HEK293 (cell line): ENCODE data around the gene ARSB.

Source experiments
- CTCF ChIA-PET: fragments of 350-600 bp; formaldehyde crosslinking; extraction: SDS; loops from one replicate; lab custom pipeline; 2021; ENCODE audit warnings: antibody characterized with exemption; lab: Yijun Ruan, JAX
- POLR2A ChIA-PET: fragments of 300-600 bp; formaldehyde crosslinking; extraction: SDS; loops from one replicate; lab custom pipeline; 2020; ENCODE audit warnings: antibody characterized with exemption, inconsistent platforms; lab: Yijun Ruan, JAX
- H3K27ac ChIP-seq: fragments of 200-500 bp; sonication (Bioruptor generic); 2 replicates; pipeline ENCODE4 v1.5.1; 2014; ENCODE audit warnings: low read depth, low read length, control low read depth, inconsistent platforms; ENCODE audit errors: extremely low read depth
- H3K36me3 ChIP-seq, 2 experiments: fragments of 200-500 bp in 1 of 2; sonication (Bioruptor generic) in 1 of 2; 1 replicate in 1 of 2; 2 replicates in 1 of 2; pipeline ENCODE4 v1.5.1; 2014 to 2017; ENCODE audit warnings: inconsistent platforms in 2 of 2, low read length in 2 of 2; ENCODE audit not compliant: control insufficient read depth in 2 of 2, insufficient read depth in 1 of 2
- H3K4me1 ChIP-seq: fragments of 200-500 bp; sonication (Bioruptor generic); 2 replicates; pipeline ENCODE4 v1.5.1; 2014; ENCODE audit warnings: mild to moderate bottlenecking, low read length, inconsistent platforms; ENCODE audit not compliant: control insufficient read depth, insufficient read depth
- H3K4me3 ChIP-seq: 2 replicates; pipeline ENCODE4 v1.5.1; 2011; ENCODE audit warnings: low read depth, mild to moderate bottlenecking, control low read depth, low read length, moderate library complexity
- H3K9me3 ChIP-seq: fragments of 200-500 bp; sonication (Bioruptor generic); 2 replicates; pipeline ENCODE4 v1.5.1; 2014; ENCODE audit warnings: low read depth, low read length, inconsistent platforms; ENCODE audit not compliant: control insufficient read depth, insufficient read depth
- EGR2 ChIP-seq: fragments of 450-650 bp; formaldehyde crosslinking; IDR thresholded peaks from 2 replicates; pipeline ENCODE4 v1.5.1; 2016; ENCODE audit warnings: low read depth, missing biosample characterization, missing genetic modification characterization
- KLF10 ChIP-seq: fragments of 450-650 bp; IDR thresholded peaks from 2 replicates; pipeline ENCODE4 v1.5.1; 2018; ENCODE audit warnings: missing biosample characterization, mild to moderate bottlenecking, missing genetic modification characterization
- KLF9 ChIP-seq: fragments of 450-650 bp; formaldehyde crosslinking; IDR thresholded peaks from 2 replicates; pipeline ENCODE4 v1.5.1; 2016; ENCODE audit warnings: missing biosample characterization, missing genetic modification characterization, low read depth
- SP3 ChIP-seq: fragments of 450-650 bp; formaldehyde crosslinking; IDR thresholded peaks from 2 replicates; pipeline ENCODE4 v1.5.1; 2016; ENCODE audit warnings: missing biosample characterization, missing genetic modification characterization
- ZFHX2 ChIP-seq: fragments of 450-650 bp; formaldehyde crosslinking; conservative IDR thresholded peaks from 2 replicates; pipeline ENCODE4 v1.5.1; 2016; ENCODE audit warnings: missing biosample characterization, missing genetic modification characterization
- ZNF169 ChIP-seq: fragments of 450-650 bp; formaldehyde crosslinking; IDR thresholded peaks from 2 replicates; pipeline ENCODE4 v1.5.1; 2016; ENCODE audit warnings: missing biosample characterization, missing genetic modification characterization
- ZNF175 ChIP-seq: fragments of 450-650 bp; formaldehyde crosslinking; IDR thresholded peaks from 2 replicates; pipeline ENCODE4 v1.5.1; 2016; ENCODE audit warnings: missing biosample characterization, missing genetic modification characterization
- ZNF26 ChIP-seq: fragments of 450-650 bp; formaldehyde crosslinking; IDR thresholded peaks from 2 replicates; pipeline ENCODE4 v1.5.1; 2016; ENCODE audit warnings: missing biosample characterization, missing genetic modification characterization
- ZNF280D ChIP-seq: fragments of 450-650 bp; formaldehyde crosslinking; IDR thresholded peaks from 2 replicates; pipeline ENCODE4 v1.5.1; 2016; ENCODE audit warnings: missing biosample characterization, missing genetic modification characterization
- ZNF324 ChIP-seq: fragments of 450-650 bp; formaldehyde crosslinking; IDR thresholded peaks from 2 replicates; pipeline ENCODE4 v1.5.1; 2016; ENCODE audit warnings: missing biosample characterization, missing genetic modification characterization
- ZNF488 ChIP-seq: fragments of 450-650 bp; formaldehyde crosslinking; IDR thresholded peaks from 2 replicates; pipeline ENCODE4 v1.5.1; 2016; ENCODE audit warnings: missing biosample characterization, missing genetic modification characterization
- ZNF549 ChIP-seq: fragments of 450-650 bp; IDR thresholded peaks from 2 replicates; pipeline ENCODE4 v1.5.1; 2018; ENCODE audit warnings: missing biosample characterization, missing genetic modification characterization, mild to moderate bottlenecking, inconsistent platforms, moderate library complexity
- ZNF610 ChIP-seq: fragments of 450-650 bp; formaldehyde crosslinking; IDR thresholded peaks from 2 replicates; pipeline ENCODE4 v1.5.1; 2016; ENCODE audit warnings: missing biosample characterization, missing genetic modification characterization, borderline replicate concordance
- ZSCAN5A ChIP-seq: fragments of 450-650 bp; formaldehyde crosslinking; IDR thresholded peaks from 2 replicates; pipeline ENCODE4 v1.5.1; 2016; ENCODE audit warnings: missing biosample characterization, missing genetic modification characterization

ARSB gene

GRCh38 chr5:78835176-78835575 is 149.9 kb downstream of the ARSB start:
- POLR2A ChIA-PET = no interaction called here
- CTCF ChIA-PET = interaction anchor here (0.9 kb wide), 1 partner anchor 10 kb away, joined by 3 read pairs; no protein-coding TSS in a partner anchor
- H3K4me1 ChIP-seq = no peaks in the 10 kb centered on the region

GRCh38 chr5:78833284-78833683 is 151.8 kb downstream of the ARSB start:
- Histone ChIP-seq H3K27ac (no peak overlapping the region), H3K4me3 (no peak overlapping the region), H3K9me3 (no peaks in the 10 kb centered on the region), H3K36me3 (no peaks in the 10 kb centered on the region), H3K4me1 (no peaks in the 10 kb centered on the region)
- no peak for TF ChIP-seq KLF10 (tag by site-specific recombination)
- TF ChIP-seq ZFHX2 (tag by site-specific recombination) = peak; percentile 51
- 0 out of 2 replicates have a peak, but pooled peaks have one; percentile 15 for TF ChIP-seq EGR2 (tag by site-specific recombination)
- ChIA-PET CTCF (interaction anchor here (0.6 kb wide), 1 partner anchor 8 kb away, joined by 3 read pairs; no protein-coding TSS in a partner anchor), POLR2A (no interaction called here)

More at GRCh38 chr5:78835176-78835575, 149.9 kb downstream of the ARSB start:
- H3K9me3 ChIP-seq = no peaks in the 10 kb centered on the region
- no peak overlapping the region for H3K4me3 ChIP-seq
- TF ChIP-seq ZNF324 (tag by site-specific recombination) = no peak
- no peaks in the 10 kb centered on the region for H3K36me3 ChIP-seq
- H3K27ac ChIP-seq = no peak overlapping the region

GRCh38 chr5:78830528-78831046 is 154.5 kb downstream of the ARSB start:
- CTCF ChIA-PET = no interaction called here
- H3K36me3 ChIP-seq = no peaks in the 10 kb centered on the region
- H3K4me1 ChIP-seq = no peaks in the 10 kb centered on the region
- TF ChIP-seq ZNF549 (tag by site-specific recombination) (no peak), SP3 (tag by site-specific recombination) (no peak), ZNF610 (no peak), KLF9 (no peak), KLF10 (tag by site-specific recombination) (no peak), ZSCAN5A (tag by site-specific recombination) (no peak), ZNF488 (tag by site-specific recombination) (no peak), ZNF280D (tag by site-specific recombination) (no peak), ZNF175 (tag by site-specific recombination) (no peak), ZNF169 (tag by site-specific recombination) (no peak), ZNF26 (tag by site-specific recombination) (no peak)
- no peaks in the 10 kb centered on the region for H3K9me3 ChIP-seq
- POLR2A ChIA-PET = no interaction called here
- H3K4me3 ChIP-seq = no peak overlapping the region
- H3K27ac ChIP-seq = no peak overlapping the region
